ENCODE measurements around the gene C14orf93.

The C14orf93 gene

GRCh38 chr14:23034498-23035302 lies 24.8 kb upstream of the C14orf93 start, which contains the start of gene PSMB5:
PSMB5 (minus strand) TSS chr14:23034900; CDS start chr14:23034881, 19 bp downstream.
- TF ChIP-seq ZFX (IDR thresholded peaks at IDR 0.05; ENCODE audit: borderline replicate concordance) (no peak), CTCF (IDR thresholded peaks at IDR 0.05) (no peak)
- H3K27ac ChIP-seq, result peak within 1 kb of the TSS; percentile 89

GRCh38 chr14:23033801-23034497 lies 24.0 kb upstream of the C14orf93 start:
- TF ChIP-seq CTCF (IDR thresholded peaks at IDR 0.05) (no peak), ZFX (IDR thresholded peaks at IDR 0.05; ENCODE audit: borderline replicate concordance) (no peak)
- peak overlapping the region; percentile 89 for H3K27ac ChIP-seq

GRCh38 chr14:23033251-23033727 lies 23.3 kb upstream of the C14orf93 start:
- no peak overlapping the region for H3K27ac ChIP-seq
- no peak for TF ChIP-seq CTCF (IDR thresholded peaks at IDR 0.05)

DNA sequence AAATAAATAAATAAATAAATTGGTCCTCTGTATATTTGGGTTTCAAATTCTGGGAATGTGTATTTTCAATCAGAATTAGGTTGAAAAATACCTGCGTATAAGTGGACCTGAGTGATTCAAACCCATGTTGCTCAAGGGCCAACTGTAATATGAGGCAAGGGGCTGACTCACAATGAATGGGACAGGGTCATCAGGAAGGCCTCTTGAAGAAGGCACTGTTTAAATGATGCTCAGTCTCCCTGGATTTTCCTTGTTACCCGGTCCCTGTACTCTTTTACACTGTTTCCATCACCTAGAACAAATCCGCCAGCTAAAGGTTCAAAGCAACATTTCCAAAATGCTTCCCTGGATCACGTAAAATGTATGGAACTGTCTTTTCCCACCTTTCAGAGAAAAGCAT lies 21.0 kb upstream of the C14orf93 start:
- TF ChIP-seq CTCF (IDR thresholded peaks at IDR 0.05), result no peak
- no peak for TF ChIP-seq ZFX (IDR thresholded peaks at IDR 0.05; ENCODE audit: borderline replicate concordance)
- no peak overlapping the region for H3K27ac ChIP-seq

GRCh38 chr14:23028799-23029198 lies 18.9 kb upstream of the C14orf93 start:
- TF ChIP-seq ZFX (IDR thresholded peaks at IDR 0.05; ENCODE audit: borderline replicate concordance), result no peak
- no peak for TF ChIP-seq CTCF (IDR thresholded peaks at IDR 0.05)
- H3K27ac ChIP-seq, result no peak overlapping the region

- TF ChIP-seq ZFX (IDR thresholded peaks at IDR 0.05; ENCODE audit: borderline replicate concordance), result no peak
- no peak for TF ChIP-seq CTCF (IDR thresholded peaks at IDR 0.05)
- no peak overlapping the region for H3K27ac ChIP-seq
These were observed 15.3 kb upstream of the C14orf93 start for GRCh38 chr14:23025151-23025814.

All from 22Rv1 (cell line).